ENCODE results near the gene MGRN1.
A peak's percentile ranks its signal among the peaks of the same experiment; 100 is the strongest.
"Not testable (repeated sequence)": the region's sequence is repeated elsewhere in the genome, so short reads cannot be mapped to it uniquely, and the experiment has no call there.

The MGRN1 gene

GRCh38 chr16:4701791-4702465 is 77.3 kb downstream of the MGRN1 start:
- no peak for DNase-seq

- DNase-seq, result no peak
These were observed 77.8 kb downstream of the MGRN1 start for GRCh38 chr16:4702466-4702808.

- DNase-seq, result no peak
These were observed 79.3 kb downstream of the MGRN1 start for GRCh38 chr16:4703906-4704305.

- DNase-seq, result no peak
These were observed 79.9 kb downstream of the MGRN1 start for GRCh38 chr16:4704491-4704890.

GRCh38 chr16:4704913-4705312 is 80.3 kb downstream of the MGRN1 start:
- no peak for DNase-seq

GRCh38 chr16:4706871-4707270 is 82.2 kb downstream of the MGRN1 start:
- no peak for DNase-seq

- no peak for DNase-seq
These were observed 84.9 kb downstream of the MGRN1 start for GRCh38 chr16:4709481-4709880.

- no peak for DNase-seq
These were observed 89.3 kb downstream of the MGRN1 start for GRCh38 chr16:4713663-4714501.

GRCh38 chr16:4714996-4715395 is 90.4 kb downstream of the MGRN1 start:
- DNase-seq, result no peak

- DNase-seq, result no peak
These were observed 93.8 kb downstream of the MGRN1 start for GRCh38 chr16:4718466-4718865.

- no peak for DNase-seq
These were observed 98.6 kb downstream of the MGRN1 start for GRCh38 chr16:4723071-4723767.

- DNase-seq, result no peak
These were observed 100.1 kb downstream of the MGRN1 start for GRCh38 chr16:4724661-4725270.

GRCh38 chr16:4726616-4727015 is 102.0 kb downstream of the MGRN1 start:
- DNase-seq, result no peak

GRCh38 chr16:4728676-4729075 is 104.0 kb downstream of the MGRN1 start:
- DNase-seq, result no peak

GRCh38 chr16:4729876-4730275 is 105.2 kb downstream of the MGRN1 start:
- DNase-seq, result no peak

- DNase-seq, result no peak
These were observed 108.7 kb downstream of the MGRN1 start for GRCh38 chr16:4733211-4733742.

- DNase-seq, result peak; percentile 3
These were observed 109.1 kb downstream of the MGRN1 start for GRCh38 chr16:4733747-4734062.

- DNase-seq, result peak; percentile 69
These were observed 109.6 kb downstream of the MGRN1 start, which contains the start of the genes ANKS3 and DNAAF8 for GRCh38 chr16:4734063-4734729. TSS of gene ANKS3 (minus strand) at chr16:4734271. CDS start at chr16:4730149, 4,122 bp downstream. TSS of gene DNAAF8 (plus strand) at chr16:4734537. CDS start at chr16:4736515, 1,978 bp downstream.

- peak; percentile 94 for DNase-seq
These were observed 110.3 kb downstream of the MGRN1 start for GRCh38 chr16:4734730-4735535.

GRCh38 chr16:4736546-4736945 is 111.9 kb downstream of the MGRN1 start:
- no peak for DNase-seq

- DNase-seq, result no peak
These were observed 112.9 kb downstream of the MGRN1 start for GRCh38 chr16:4737545-4737944.

GRCh38 chr16:4738370-4738769 is 113.7 kb downstream of the MGRN1 start:
- DNase-seq, result not testable (repeated sequence)

Measured in activated CD4-positive, alpha-beta T cell treated with anti-CD3 and anti-CD28 coated beads, Interleukin-2, amount 50 U/mL, for 1 hour (primary cell).